UCSD-AML1 (cell line): ENCODE data around the gene CALCOCO2.

ENCODE experiments used
- DNase-seq: peaks from one replicate; lab custom pipeline; 2025; ENCODE audit not compliant: unreplicated experiment; lab: John Stamatoyannopoulos, UW

The CALCOCO2 gene

DNA sequence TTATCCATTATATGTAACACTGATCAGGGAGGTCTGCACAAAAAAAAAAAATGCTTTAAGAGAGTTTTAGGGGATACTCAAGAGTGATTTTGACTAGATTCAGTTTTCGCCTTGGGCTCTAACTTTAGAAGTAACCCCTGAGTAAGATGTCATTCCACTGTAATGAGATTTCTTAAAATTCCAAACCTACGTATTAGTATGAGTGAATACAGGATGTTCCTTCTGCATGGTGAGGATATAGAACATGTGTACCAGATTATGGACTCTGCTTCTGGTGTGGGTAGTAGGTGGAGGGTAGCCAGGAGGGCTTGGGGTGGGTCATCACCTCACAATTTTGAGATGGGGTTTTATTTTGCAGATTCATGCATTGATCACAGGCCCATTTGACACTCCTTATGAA lies 81.6 kb downstream of the CALCOCO2 start:
- DNase-seq: no peak
